Astrocyte (in vitro differentiated cells and primary cell): Measurements from ENCODE around the gene PPP1R26. TPM values are rescaled to one million over a fixed set of nuclear protein-coding genes. Genes with fewer than 3 reads are reported as not detected.
A peak's percentile ranks its signal among the peaks of the same experiment; 100 is the strongest.

ENCODE experiments used
- DNase-seq: peaks from one replicate; pipeline ENCODE4 v3.0.0-alpha.2; 2010; ENCODE audit warnings: low read depth
- FAIRE-seq: peaks from 2 replicates; lab custom pipeline; 2011; peaks lifted over from hg19 to GRCh38; lab: Jason Lieb, UNC
- H2AFZ ChIP-seq: 2 replicates; pipeline ENCODE4 v1.6.0; 2012; ENCODE audit warnings: low read depth, low read length, inconsistent platforms
- H3K27ac ChIP-seq: 2 replicates; pipeline ENCODE4 v1.5.1; 2011; ENCODE audit warnings: low read depth, low read length, inconsistent platforms
- H3K27me3 ChIP-seq: 2 replicates; pipeline ENCODE4 v1.6.0; 2011; ENCODE audit warnings: low read length, inconsistent platforms; ENCODE audit not compliant: insufficient read depth
- H3K36me3 ChIP-seq: 2 replicates; pipeline ENCODE4 v1.5.1; 2011; ENCODE audit warnings: low read length, inconsistent platforms; ENCODE audit not compliant: insufficient read depth
- H3K4me1 ChIP-seq: 2 replicates; pipeline ENCODE4 v1.5.1; 2011; ENCODE audit warnings: low read length, inconsistent platforms; ENCODE audit not compliant: insufficient read depth
- H3K4me2 ChIP-seq: 2 replicates; pipeline ENCODE4 v1.6.0; 2012; ENCODE audit warnings: low read length, inconsistent platforms
- H3K4me3 ChIP-seq: 2 replicates; pipeline ENCODE4 v1.5.1; 2011; ENCODE audit warnings: low read depth, mild to moderate bottlenecking, low read length, inconsistent platforms; ENCODE audit not compliant: insufficient read depth
- H3K79me2 ChIP-seq: 2 replicates; pipeline ENCODE4 v1.6.0; 2012; ENCODE audit warnings: mild to moderate bottlenecking, low read length, inconsistent platforms; ENCODE audit not compliant: insufficient read depth
- H3K9ac ChIP-seq: 2 replicates; pipeline ENCODE4 v1.6.0; 2012; ENCODE audit warnings: mild to moderate bottlenecking, low read length, inconsistent platforms
- H3K9me3 ChIP-seq: 2 replicates; pipeline ENCODE4 v1.5.1; 2012; ENCODE audit warnings: low read depth, mild to moderate bottlenecking, low read length, inconsistent platforms; ENCODE audit not compliant: insufficient read depth
- H4K20me1 ChIP-seq: 2 replicates; pipeline ENCODE4 v1.6.0; 2012; ENCODE audit warnings: low read length, inconsistent platforms; ENCODE audit not compliant: insufficient read depth
- H3K27ac Mint-ChIP-seq: one replicate; pipeline ENCODE4 v1.8.0; 2021; ENCODE audit warnings: mild to moderate bottlenecking, mixed read lengths; ENCODE audit not compliant: unreplicated experiment
- H3K27me3 Mint-ChIP-seq: one replicate; pipeline ENCODE4 v1.8.0; 2021; ENCODE audit warnings: low read depth, mixed read lengths; ENCODE audit not compliant: unreplicated experiment
- H3K36me3 Mint-ChIP-seq: one replicate; pipeline ENCODE4 v1.8.0; 2021; ENCODE audit warnings: low read depth, mixed read lengths; ENCODE audit not compliant: unreplicated experiment
- H3K4me1 Mint-ChIP-seq: one replicate; pipeline ENCODE4 v1.8.0; 2021; ENCODE audit warnings: low read depth, mixed read lengths; ENCODE audit not compliant: unreplicated experiment
- H3K4me3 Mint-ChIP-seq: one replicate; pipeline ENCODE4 v1.8.0; 2021; ENCODE audit warnings: mild to moderate bottlenecking, moderate library complexity, mixed read lengths; ENCODE audit not compliant: unreplicated experiment
- H3K9me3 Mint-ChIP-seq: one replicate; pipeline ENCODE4 v1.8.0; 2021; ENCODE audit warnings: mild to moderate bottlenecking, mixed read lengths; ENCODE audit not compliant: unreplicated experiment
- EZH2 ChIP-seq: IDR thresholded peaks from 2 replicates; pipeline ENCODE4 v1.6.1; 2012; ENCODE audit warnings: mild to moderate bottlenecking, low read length, inconsistent platforms; ENCODE audit not compliant: insufficient read depth
- total RNA-seq: library from RNA; stranded (reverse); gene quantifications from 2 replicates; pipeline ENCODE4 v1.2.1, GENCODE V29; 2021
- TF ChIP-seq, protein P1 (sequence below): IDR thresholded peaks from 2 replicates; pipeline ENCODE4 v1.5.1; 2011; ENCODE audit warnings: low read depth, mild to moderate bottlenecking, inconsistent platforms, low read length, moderate library complexity; ENCODE audit not compliant: insufficient read depth

Gene PPP1R26
- total RNA-seq, 1 donor from 2014 or later: 10.6 TPM

DNA sequence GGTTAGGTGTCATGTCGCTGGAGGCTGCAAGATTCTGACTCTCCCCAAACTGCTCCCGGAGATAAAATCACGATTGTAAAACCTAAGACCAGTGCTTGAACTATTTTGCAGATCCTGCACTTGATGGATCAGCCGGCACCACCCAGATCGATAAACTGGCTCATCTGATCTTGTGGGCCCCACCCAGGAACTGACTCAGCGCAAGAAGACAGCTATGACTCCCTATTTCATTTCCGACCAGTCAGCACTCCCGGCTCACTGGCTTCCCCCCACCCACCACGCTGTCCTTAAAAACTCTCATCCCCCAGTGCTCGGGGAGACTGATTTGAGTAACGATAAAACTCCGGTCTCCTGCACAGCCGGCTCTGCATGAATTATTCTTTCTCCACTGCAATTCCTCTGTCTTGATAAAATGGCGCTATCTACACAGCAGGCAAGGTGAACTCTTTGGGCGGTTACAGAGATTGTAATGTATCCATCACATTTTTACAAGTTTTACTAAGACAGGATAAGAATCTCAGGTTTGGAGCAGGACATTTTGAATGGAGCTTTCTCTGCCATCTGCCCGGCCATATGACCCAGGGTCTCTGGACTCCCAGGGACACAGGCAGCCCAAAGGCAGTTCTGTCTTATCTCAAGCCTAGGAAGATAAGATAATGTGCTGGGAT is 10.6 kb upstream of the PPP1R26 start:
- no peak overlapping the region for H3K4me3 Mint-ChIP-seq
- peak overlapping the region; percentile 67 for H3K4me2 ChIP-seq
- FAIRE-seq (no peak), DNase-seq (no peak)
- H3K9me3 ChIP-seq: no peaks in the 10 kb centered on the region
- H3K36me3 ChIP-seq: no peaks in the 10 kb centered on the region
- H3K4me1 Mint-ChIP-seq: peaks cover 3% of the 10 kb centered on the region
- H3K9ac ChIP-seq: no peak overlapping the region
- no peaks in the 10 kb centered on the region for H4K20me1 ChIP-seq
- H2AFZ ChIP-seq: no peak overlapping the region
- TF ChIP-seq EZH2: no peak
- TF ChIP-seq, protein P1, sequence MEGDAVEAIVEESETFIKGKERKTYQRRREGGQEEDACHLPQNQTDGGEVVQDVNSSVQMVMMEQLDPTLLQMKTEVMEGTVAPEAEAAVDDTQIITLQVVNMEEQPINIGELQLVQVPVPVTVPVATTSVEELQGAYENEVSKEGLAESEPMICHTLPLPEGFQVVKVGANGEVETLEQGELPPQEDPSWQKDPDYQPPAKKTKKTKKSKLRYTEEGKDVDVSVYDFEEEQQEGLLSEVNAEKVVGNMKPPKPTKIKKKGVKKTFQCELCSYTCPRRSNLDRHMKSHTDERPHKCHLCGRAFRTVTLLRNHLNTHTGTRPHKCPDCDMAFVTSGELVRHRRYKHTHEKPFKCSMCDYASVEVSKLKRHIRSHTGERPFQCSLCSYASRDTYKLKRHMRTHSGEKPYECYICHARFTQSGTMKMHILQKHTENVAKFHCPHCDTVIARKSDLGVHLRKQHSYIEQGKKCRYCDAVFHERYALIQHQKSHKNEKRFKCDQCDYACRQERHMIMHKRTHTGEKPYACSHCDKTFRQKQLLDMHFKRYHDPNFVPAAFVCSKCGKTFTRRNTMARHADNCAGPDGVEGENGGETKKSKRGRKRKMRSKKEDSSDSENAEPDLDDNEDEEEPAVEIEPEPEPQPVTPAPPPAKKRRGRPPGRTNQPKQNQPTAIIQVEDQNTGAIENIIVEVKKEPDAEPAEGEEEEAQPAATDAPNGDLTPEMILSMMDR: no peak
- no peaks in the 10 kb centered on the region for H3K9me3 Mint-ChIP-seq
- peaks cover 11% of the 10 kb centered on the region for H3K27me3 Mint-ChIP-seq
- peaks cover 8% of the 10 kb centered on the region for H3K36me3 Mint-ChIP-seq
- no peaks in the 10 kb centered on the region for H3K27me3 ChIP-seq
- H3K4me1 ChIP-seq: peaks cover 6% of the 10 kb centered on the region
- no peak overlapping the region for H3K27ac ChIP-seq
- H3K79me2 ChIP-seq: no peaks in the 10 kb centered on the region
- no peak overlapping the region for H3K27ac Mint-ChIP-seq
- H3K4me3 ChIP-seq: no peak overlapping the region

DNA sequence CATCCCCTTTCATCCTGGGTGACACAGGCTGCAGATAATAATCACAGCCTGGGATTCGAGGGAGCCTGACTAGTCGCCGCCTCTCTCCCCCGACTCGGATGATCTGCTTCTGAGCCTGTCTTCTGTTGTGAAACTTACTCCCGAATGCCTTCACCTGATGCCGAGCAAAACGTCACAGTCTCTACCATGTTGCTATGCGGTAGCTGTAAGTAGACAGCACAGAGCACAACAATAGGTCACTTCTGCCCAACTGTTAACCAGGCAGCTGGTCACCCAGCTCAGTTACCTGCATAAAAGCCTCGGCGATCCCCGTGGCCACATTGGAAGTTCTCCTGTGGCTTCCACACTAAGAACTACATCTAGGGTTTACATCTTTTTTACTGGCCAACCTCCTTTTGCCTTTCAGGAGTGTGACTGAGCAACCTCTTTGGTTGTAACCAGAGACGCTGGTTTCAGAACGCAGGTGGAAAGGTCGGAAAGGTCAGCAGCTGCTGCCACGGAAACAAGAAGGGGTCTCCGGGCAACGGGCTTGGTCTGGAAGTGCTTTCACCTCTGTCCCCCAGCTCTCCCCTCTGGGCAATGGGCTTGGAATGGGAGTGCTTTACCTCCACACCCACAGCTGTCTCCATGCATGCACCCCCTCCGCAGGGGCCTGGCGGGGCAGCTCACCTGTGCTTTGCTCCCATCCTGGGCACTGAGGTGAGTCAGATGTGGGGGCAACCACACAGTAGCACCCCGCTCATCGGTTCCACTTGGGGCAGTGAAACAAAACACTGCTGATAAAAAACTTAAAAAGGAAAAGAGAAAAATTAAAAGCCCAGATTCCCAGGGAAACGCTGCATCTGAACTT is 7.6 kb upstream of the PPP1R26 start:
- Histone ChIP-seq H3K4me1 (peaks cover 6% of the 10 kb centered on the region), H3K4me3 (no peak overlapping the region), H3K27ac (no peak overlapping the region), H2AFZ (no peak overlapping the region), H3K4me2 (peak overlapping the region; percentile 36), H3K79me2 (no peaks in the 10 kb centered on the region), H4K20me1 (peaks cover 7% of the 10 kb centered on the region), H3K9me3 (no peaks in the 10 kb centered on the region), H3K9ac (no peak overlapping the region), H3K27me3 (no peaks in the 10 kb centered on the region), H3K36me3 (no peaks in the 10 kb centered on the region)
- Mint-ChIP-seq H3K4me3 (no peak overlapping the region), H3K27ac (no peak overlapping the region), H3K9me3 (no peaks in the 10 kb centered on the region), H3K36me3 (peaks cover 8% of the 10 kb centered on the region), H3K4me1 (peaks cover 3% of the 10 kb centered on the region), H3K27me3 (peaks cover 9% of the 10 kb centered on the region)
- FAIRE-seq (no peak), DNase-seq (no peak)
- no peak for TF ChIP-seq EZH2
- TF ChIP-seq, protein P1: no peak
